Osteocyte (in vitro differentiated cells): ENCODE data around the gene CIT. TPM values are rescaled to one million over a fixed set of nuclear protein-coding genes. Genes with fewer than 3 reads are reported as not detected.

Experiments
- DNase-seq: peaks from one replicate; pipeline ENCODE4 v3.0.0; 2021; ENCODE audit warnings: mixed read lengths; ENCODE audit not compliant: unreplicated experiment; ENCODE audit errors: extremely low spot score
- H3K27ac Mint-ChIP-seq: one replicate; pipeline ENCODE4 v1.8.0; 2021; ENCODE audit warnings: mild to moderate bottlenecking, mixed read lengths; ENCODE audit not compliant: unreplicated experiment
- H3K27me3 Mint-ChIP-seq: one replicate; pipeline ENCODE4 v1.8.0; 2021; ENCODE audit warnings: mixed read lengths; ENCODE audit not compliant: unreplicated experiment
- H3K36me3 Mint-ChIP-seq: one replicate; pipeline ENCODE4 v1.8.0; 2021; ENCODE audit warnings: mixed read lengths; ENCODE audit not compliant: unreplicated experiment
- H3K4me1 Mint-ChIP-seq: one replicate; pipeline ENCODE4 v1.8.0; 2021; ENCODE audit warnings: mixed read lengths; ENCODE audit not compliant: unreplicated experiment
- H3K4me3 Mint-ChIP-seq: one replicate; pipeline ENCODE4 v1.8.0; 2021; ENCODE audit warnings: mild to moderate bottlenecking, moderate library complexity, mixed read lengths; ENCODE audit not compliant: unreplicated experiment
- H3K9me3 Mint-ChIP-seq: one replicate; pipeline ENCODE4 v1.8.0; 2021; ENCODE audit warnings: mixed read lengths; ENCODE audit not compliant: unreplicated experiment
- total RNA-seq: library from RNA; stranded (reverse); gene quantifications from 2 replicates; pipeline ENCODE4 v1.2.1, GENCODE V29; 2021
- TF ChIP-seq, protein P1 (sequence below): fragments of 200-600 bp; sonication (generic); IDR thresholded peaks from 2 replicates; pipeline ENCODE4 v1.5.0; 2021; ENCODE audit warnings: antibody characterized with exemption, mild to moderate bottlenecking, moderate library complexity

Gene CIT
- total RNA-seq, 1 donor from 2014 or later: 10.2 TPM

GRCh38 chr12:119715268-119715620 lies 161.9 kb downstream of the CIT start:
- no peaks in the 10 kb centered on the region for H3K27me3 Mint-ChIP-seq
- TF ChIP-seq, protein P1, sequence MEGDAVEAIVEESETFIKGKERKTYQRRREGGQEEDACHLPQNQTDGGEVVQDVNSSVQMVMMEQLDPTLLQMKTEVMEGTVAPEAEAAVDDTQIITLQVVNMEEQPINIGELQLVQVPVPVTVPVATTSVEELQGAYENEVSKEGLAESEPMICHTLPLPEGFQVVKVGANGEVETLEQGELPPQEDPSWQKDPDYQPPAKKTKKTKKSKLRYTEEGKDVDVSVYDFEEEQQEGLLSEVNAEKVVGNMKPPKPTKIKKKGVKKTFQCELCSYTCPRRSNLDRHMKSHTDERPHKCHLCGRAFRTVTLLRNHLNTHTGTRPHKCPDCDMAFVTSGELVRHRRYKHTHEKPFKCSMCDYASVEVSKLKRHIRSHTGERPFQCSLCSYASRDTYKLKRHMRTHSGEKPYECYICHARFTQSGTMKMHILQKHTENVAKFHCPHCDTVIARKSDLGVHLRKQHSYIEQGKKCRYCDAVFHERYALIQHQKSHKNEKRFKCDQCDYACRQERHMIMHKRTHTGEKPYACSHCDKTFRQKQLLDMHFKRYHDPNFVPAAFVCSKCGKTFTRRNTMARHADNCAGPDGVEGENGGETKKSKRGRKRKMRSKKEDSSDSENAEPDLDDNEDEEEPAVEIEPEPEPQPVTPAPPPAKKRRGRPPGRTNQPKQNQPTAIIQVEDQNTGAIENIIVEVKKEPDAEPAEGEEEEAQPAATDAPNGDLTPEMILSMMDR: no peak
- H3K9me3 Mint-ChIP-seq: no peaks in the 10 kb centered on the region
- no peak overlapping the region for H3K27ac Mint-ChIP-seq
- no peak for DNase-seq
- peaks cover 16% of the 10 kb centered on the region for H3K4me1 Mint-ChIP-seq
- no peak overlapping the region for H3K4me3 Mint-ChIP-seq
- peaks cover 20% of the 10 kb centered on the region for H3K36me3 Mint-ChIP-seq

DNA sequence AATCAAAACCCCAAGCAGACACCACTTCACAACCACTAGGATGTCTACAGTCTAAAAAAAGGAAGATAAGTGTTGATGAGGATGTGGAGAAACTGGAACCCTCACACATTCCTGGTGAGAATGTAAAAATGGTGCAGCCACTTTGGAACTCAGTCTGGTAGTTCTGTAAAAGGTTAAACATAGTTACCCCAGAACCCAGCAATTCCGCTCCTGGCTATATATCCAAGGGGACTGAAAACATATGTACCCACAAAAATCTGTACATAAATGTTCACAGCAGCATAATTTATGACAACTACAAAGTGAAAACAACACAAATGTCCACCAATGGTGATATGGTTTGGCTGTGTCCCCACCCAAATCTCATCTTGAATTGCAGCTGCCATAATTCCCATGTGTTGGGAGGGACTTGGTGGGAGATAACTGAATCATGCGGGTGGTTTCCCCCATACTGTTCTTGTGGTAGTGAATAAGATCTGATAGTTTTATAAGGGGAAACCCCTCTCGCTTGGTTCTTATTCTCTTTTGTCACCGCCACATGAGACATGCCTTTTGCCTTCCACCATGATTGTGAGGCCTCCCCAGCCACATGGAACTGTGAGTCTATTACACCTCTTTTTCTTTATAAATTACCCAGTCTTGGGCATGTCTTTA lies 162.4 kb downstream of the CIT start:
- H3K27me3 Mint-ChIP-seq: no peaks in the 10 kb centered on the region
- peaks cover 20% of the 10 kb centered on the region for H3K36me3 Mint-ChIP-seq
- no peak overlapping the region for H3K27ac Mint-ChIP-seq
- TF ChIP-seq, protein P1: no peak
- no peak overlapping the region for H3K4me3 Mint-ChIP-seq
- no peak for DNase-seq
- H3K9me3 Mint-ChIP-seq: no peaks in the 10 kb centered on the region
- H3K4me1 Mint-ChIP-seq: peaks cover 16% of the 10 kb centered on the region

DNA sequence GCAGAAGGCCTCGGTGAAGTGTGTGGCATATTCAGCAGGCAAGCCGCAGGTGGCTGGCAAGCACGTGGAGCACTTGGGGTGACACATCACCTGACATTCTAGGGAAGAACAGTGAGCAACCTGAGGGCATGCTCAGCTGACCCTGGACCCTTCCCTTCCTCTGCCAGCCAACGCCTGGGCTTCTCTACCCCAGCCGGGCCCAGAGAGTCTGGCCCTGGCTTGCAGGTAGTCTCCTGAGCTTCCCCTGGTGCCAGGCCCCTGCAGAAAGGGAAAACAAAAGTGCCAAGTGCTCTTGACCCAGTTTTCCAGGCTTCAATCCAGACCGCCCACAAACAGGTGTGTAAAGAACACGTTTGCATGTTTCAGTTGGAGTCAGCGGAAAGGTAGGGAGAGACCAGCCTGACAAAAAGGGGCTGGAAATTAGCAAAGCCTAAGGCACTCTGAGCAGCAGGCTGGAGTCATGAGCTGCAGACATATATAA lies 163.5 kb downstream of the CIT start:
- H3K4me1 Mint-ChIP-seq: peaks cover 16% of the 10 kb centered on the region
- TF ChIP-seq, protein P1: no peak
- H3K27ac Mint-ChIP-seq: no peak overlapping the region
- H3K9me3 Mint-ChIP-seq: no peaks in the 10 kb centered on the region
- no peaks in the 10 kb centered on the region for H3K27me3 Mint-ChIP-seq
- no peak for DNase-seq
- H3K36me3 Mint-ChIP-seq: peaks cover 22% of the 10 kb centered on the region
- no peak overlapping the region for H3K4me3 Mint-ChIP-seq

- TF ChIP-seq, protein P1: no peak
- Mint-ChIP-seq H3K9me3 (no peaks in the 10 kb centered on the region), H3K36me3 (peaks cover 24% of the 10 kb centered on the region), H3K27ac (no peak overlapping the region), H3K4me1 (peaks cover 16% of the 10 kb centered on the region), H3K27me3 (no peaks in the 10 kb centered on the region), H3K4me3 (no peak overlapping the region)
- DNase-seq: no peak
These were observed 164.4 kb downstream of the CIT start for GRCh38 chr12:119712721-119713120.

DNA sequence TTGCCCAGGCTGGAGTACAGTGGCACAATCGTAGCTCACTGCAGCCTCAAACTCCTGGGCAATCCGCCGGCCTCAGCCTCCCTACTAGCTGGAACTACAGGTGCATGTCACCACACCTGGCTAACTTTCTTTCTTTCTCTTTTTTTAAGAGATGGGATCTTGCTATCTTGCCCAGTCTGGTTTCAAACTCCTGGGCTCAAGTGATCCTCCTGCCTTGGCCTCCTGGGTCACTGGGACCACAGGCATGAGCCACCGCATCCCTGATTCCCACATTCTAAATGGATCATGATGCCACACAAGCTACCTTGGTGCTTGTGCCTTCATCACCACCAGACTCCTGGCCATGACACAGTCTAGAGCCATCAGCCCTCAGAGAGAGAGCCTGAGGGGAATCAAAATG lies 165.4 kb downstream of the CIT start:
- Mint-ChIP-seq H3K27me3 (no peaks in the 10 kb centered on the region), H3K27ac (no peak overlapping the region), H3K4me3 (no peak overlapping the region), H3K4me1 (peaks cover 13% of the 10 kb centered on the region), H3K9me3 (no peaks in the 10 kb centered on the region), H3K36me3 (peaks cover 26% of the 10 kb centered on the region)
- TF ChIP-seq, protein P1: no peak
- DNase-seq: no peak
